DND-41 (cell line): ENCODE data around the gene CSF2.

Experiments
- CTCF ChIP-seq: IDR thresholded peaks from 2 replicates; pipeline ENCODE4 v1.5.1; 2012; ENCODE audit warnings: borderline replicate concordance, low read length, moderate library complexity, mild to moderate bottlenecking; ENCODE audit not compliant: poor library complexity, severe bottlenecking; ENCODE audit errors: extremely low read depth
- EZH2 ChIP-seq: IDR thresholded peaks from 3 replicates; pipeline ENCODE4 v1.6.1; 2012; ENCODE audit warnings: borderline replicate concordance, low read depth, mild to moderate bottlenecking, moderate library complexity, low read length, inconsistent platforms; ENCODE audit not compliant: severe bottlenecking

- TF ChIP-seq CTCF, result no peak
- TF ChIP-seq EZH2, result no peak
Observed at GRCh38 chr5:132029609-132030330, 43.8 kb upstream of the CSF2 start.
